HepG2 (cell line): ENCODE measurements around the gene SYNJ2. TPM values are rescaled to one million over a fixed set of nuclear protein-coding genes. Genes with fewer than 3 reads are reported as not detected.

Source experiments
- ASH2L ChIP-seq: fragments of 300-600, 200-600 bp; sonication (generic); IDR thresholded peaks from 2 replicates; pipeline ENCODE4 v1.7.0; 2017; ENCODE audit warnings: low read depth, mild to moderate bottlenecking, moderate library complexity, mixed read lengths, low read length; ENCODE audit not compliant: insufficient read length
- CENPX ChIP-seq: sonication (generic); formaldehyde crosslinking; IDR thresholded peaks from 2 replicates; pipeline ENCODE4 v1.9.0; 2021; ENCODE audit warnings: mild to moderate bottlenecking, missing genetic modification reagents, moderate library complexity
- CHD4 ChIP-seq: fragments of 200-600 bp; sonication (generic); IDR thresholded peaks from 2 replicates; pipeline ENCODE4 v1.7.0; 2017; ENCODE audit warnings: mild to moderate bottlenecking, low read length, borderline replicate concordance
- DPF2 ChIP-seq: sonication (generic); formaldehyde crosslinking; IDR thresholded peaks from 2 replicates; pipeline ENCODE4 v1.4.0; 2020; ENCODE audit warnings: mild to moderate bottlenecking, low read depth, missing genetic modification reagents, borderline replicate concordance
- EP300 ChIP-seq, 3 experiments: sonication (generic) in 1 of 3; formaldehyde crosslinking in 1 of 3; IDR thresholded peaks; 2 replicates each; pipeline versions ENCODE4 v1.5.1 to v1.6.1; 2011 to 2020; ENCODE audit warnings: low read depth in 2 of 3, low read length in 2 of 3, borderline replicate concordance in 1 of 3, improper control_type of control experiment in 1 of 3, mild to moderate bottlenecking in 1 of 3, missing genetic modification reagents in 1 of 3, moderate library complexity in 1 of 3
- HNRNPLL ChIP-seq: fragments of 200-400 bp; formaldehyde crosslinking; IDR thresholded peaks from 2 replicates; pipeline ENCODE4 v1.6.1; 2017; ENCODE audit warnings: mild to moderate bottlenecking, low read depth, low read length; ENCODE audit not compliant: poor library complexity, severe bottlenecking
- MEIS2 ChIP-seq: sonication (generic); formaldehyde crosslinking; IDR thresholded peaks from 2 replicates; pipeline ENCODE4 v1.9.0; 2021; ENCODE audit warnings: mild to moderate bottlenecking, missing genetic modification reagents
- NFIB ChIP-seq: sonication (generic); formaldehyde crosslinking; IDR thresholded peaks from 2 replicates; pipeline ENCODE4 v1.9.0; 2021; ENCODE audit warnings: missing genetic modification reagents, mild to moderate bottlenecking, borderline replicate concordance
- PATZ1 ChIP-seq: sonication (generic); formaldehyde crosslinking; IDR thresholded peaks from 2 replicates; pipeline ENCODE4 v1.4.0; 2020; ENCODE audit warnings: missing genetic modification reagents
- SIN3A ChIP-seq: IDR thresholded peaks from 2 replicates; pipeline ENCODE4 v1.6.1; 2011; ENCODE audit warnings: low read depth, mild to moderate bottlenecking, control low read depth, low read length, borderline replicate concordance
- U2AF2 ChIP-seq: fragments of 200-400 bp; formaldehyde crosslinking; IDR thresholded peaks from 2 replicates; pipeline ENCODE4 v1.6.1; 2017; ENCODE audit warnings: low read depth, mild to moderate bottlenecking, low read length
- ZBTB43 ChIP-seq: sonication (generic); formaldehyde crosslinking; conservative IDR thresholded peaks from 2 replicates; pipeline ENCODE4 v1.4.0; 2020; ENCODE audit warnings: missing genetic modification reagents
- ZNF484 ChIP-seq: sonication (generic); formaldehyde crosslinking; IDR thresholded peaks from 2 replicates; pipeline ENCODE4 v1.5.1; 2020; ENCODE audit warnings: mild to moderate bottlenecking, low read depth, missing genetic modification reagents, borderline replicate concordance
- ZNF549 ChIP-seq: sonication (generic); formaldehyde crosslinking; IDR thresholded peaks from 2 replicates; pipeline ENCODE4 v1.5.0; 2020; ENCODE audit warnings: missing genetic modification reagents
- ZNF850 ChIP-seq: sonication (generic); formaldehyde crosslinking; conservative IDR thresholded peaks from 2 replicates; pipeline ENCODE4 v1.9.0; 2021; ENCODE audit warnings: mild to moderate bottlenecking, missing genetic modification reagents
- polyA plus RNA-seq, 8 experiments: library from polyadenylated mRNA; depleted of rRNA in 3 of 8; stranded (reverse) in 7 of 8; unstranded in 1 of 8; fragments of >200 nt; fragmentation: Illumina TruSeq in 4 of 8; extraction: Trizol in 4 of 8; gene quantifications; 2 replicates each; pipeline versions ENCODE4 v1.2.1 to v1.2.3, GENCODE V29; 2011 to 2016; ENCODE audit warnings: low read depth in 4 of 8, missing spikeins in 1 of 8, mixed read lengths in 1 of 8; ENCODE audit not compliant: insufficient read depth in 1 of 8
- total RNA-seq, 5 experiments: library from RNA; depleted of rRNA; stranded (reverse); fragments of >200 nt; fragmentation: Illumina TruSeq; extraction: Trizol; gene quantifications; 2 replicates each; pipeline ENCODE4 v1.2.3, GENCODE V29; 2016; ENCODE audit warnings: low read depth in 1 of 5
- TF ChIP-seq, protein P1 (sequence below): fragments of 450-650 bp; IDR thresholded peaks from 2 replicates; pipeline ENCODE4 v1.6.1; 2017
- TF ChIP-seq, protein P2 (sequence below): sonication (generic); formaldehyde crosslinking; IDR thresholded peaks from 2 replicates; pipeline ENCODE4 v1.4.0; 2020; ENCODE audit warnings: mild to moderate bottlenecking, missing genetic modification reagents
- TF ChIP-seq, protein P3 (sequence below): sonication (generic); formaldehyde crosslinking; IDR thresholded peaks from 2 replicates; pipeline ENCODE4 v1.5.0; 2020; ENCODE audit warnings: missing genetic modification reagents, mild to moderate bottlenecking, borderline replicate concordance
- TF ChIP-seq, protein P4 (sequence below): sonication (generic); formaldehyde crosslinking; IDR thresholded peaks from 2 replicates; pipeline ENCODE4 v1.4.0; 2020; ENCODE audit warnings: low read depth, mild to moderate bottlenecking, missing genetic modification reagents

SYNJ2 gene
- total and polyA plus RNA-seq, 2 of the 13 experiments (the other 11 are each of a cell fraction or from before 2014, with no cell fraction given) = 39.1 to 57.6 TPM

GRCh38 chr6:157981132-157981394 is 600 bp upstream of the SYNJ2 start (continued):
- TF ChIP-seq, protein P1, sequence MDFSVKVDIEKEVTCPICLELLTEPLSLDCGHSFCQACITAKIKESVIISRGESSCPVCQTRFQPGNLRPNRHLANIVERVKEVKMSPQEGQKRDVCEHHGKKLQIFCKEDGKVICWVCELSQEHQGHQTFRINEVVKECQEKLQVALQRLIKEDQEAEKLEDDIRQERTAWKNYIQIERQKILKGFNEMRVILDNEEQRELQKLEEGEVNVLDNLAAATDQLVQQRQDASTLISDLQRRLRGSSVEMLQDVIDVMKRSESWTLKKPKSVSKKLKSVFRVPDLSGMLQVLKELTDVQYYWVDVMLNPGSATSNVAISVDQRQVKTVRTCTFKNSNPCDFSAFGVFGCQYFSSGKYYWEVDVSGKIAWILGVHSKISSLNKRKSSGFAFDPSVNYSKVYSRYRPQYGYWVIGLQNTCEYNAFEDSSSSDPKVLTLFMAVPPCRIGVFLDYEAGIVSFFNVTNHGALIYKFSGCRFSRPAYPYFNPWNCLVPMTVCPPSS = no peak
- TF ChIP-seq ZNF484 (CRISPR knock-in tag) (no peak), MEIS2 (no peak; the same call in 1 of the 2 replicates), EP300 (IDR thresholded peaks at IDR 0.05; ENCODE audit: low read depth in 2 of 2, low read length in 2 of 2) (no peak), EP300 (CRISPR knock-in tag; IDR thresholded peaks at IDR 0.05; ENCODE audit: borderline replicate concordance) (0 out of 2 replicates have a peak, but pooled peaks have one; percentile 15), SIN3A (no peak), CENPX (CRISPR knock-in tag) (no peak), DPF2 (CRISPR knock-in tag) (peak; percentile 39; the same call in 1 of the 2 replicates), HNRNPLL (no peak), U2AF2 (no peak), PATZ1 (no peak), CHD4 (no peak), ZNF549 (no peak), ASH2L (no peak), ZNF850 (CRISPR knock-in tag) (no peak), ZBTB43 (CRISPR knock-in tag) (no peak), NFIB (CRISPR knock-in tag) (no peak)
- TF ChIP-seq, protein P2, sequence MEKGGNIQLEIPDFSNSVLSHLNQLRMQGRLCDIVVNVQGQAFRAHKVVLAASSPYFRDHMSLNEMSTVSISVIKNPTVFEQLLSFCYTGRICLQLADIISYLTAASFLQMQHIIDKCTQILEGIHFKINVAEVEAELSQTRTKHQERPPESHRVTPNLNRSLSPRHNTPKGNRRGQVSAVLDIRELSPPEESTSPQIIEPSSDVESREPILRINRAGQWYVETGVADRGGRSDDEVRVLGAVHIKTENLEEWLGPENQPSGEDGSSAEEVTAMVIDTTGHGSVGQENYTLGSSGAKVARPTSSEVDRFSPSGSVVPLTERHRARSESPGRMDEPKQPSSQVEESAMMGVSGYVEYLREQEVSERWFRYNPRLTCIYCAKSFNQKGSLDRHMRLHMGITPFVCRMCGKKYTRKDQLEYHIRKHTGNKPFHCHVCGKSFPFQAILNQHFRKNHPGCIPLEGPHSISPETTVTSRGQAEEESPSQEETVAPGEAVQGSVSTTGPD (CRISPR knock-in tag) = no peak
- TF ChIP-seq, protein P3, sequence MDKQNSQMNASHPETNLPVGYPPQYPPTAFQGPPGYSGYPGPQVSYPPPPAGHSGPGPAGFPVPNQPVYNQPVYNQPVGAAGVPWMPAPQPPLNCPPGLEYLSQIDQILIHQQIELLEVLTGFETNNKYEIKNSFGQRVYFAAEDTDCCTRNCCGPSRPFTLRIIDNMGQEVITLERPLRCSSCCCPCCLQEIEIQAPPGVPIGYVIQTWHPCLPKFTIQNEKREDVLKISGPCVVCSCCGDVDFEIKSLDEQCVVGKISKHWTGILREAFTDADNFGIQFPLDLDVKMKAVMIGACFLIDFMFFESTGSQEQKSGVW (CRISPR knock-in tag) = no peak
- TF ChIP-seq, protein P4, sequence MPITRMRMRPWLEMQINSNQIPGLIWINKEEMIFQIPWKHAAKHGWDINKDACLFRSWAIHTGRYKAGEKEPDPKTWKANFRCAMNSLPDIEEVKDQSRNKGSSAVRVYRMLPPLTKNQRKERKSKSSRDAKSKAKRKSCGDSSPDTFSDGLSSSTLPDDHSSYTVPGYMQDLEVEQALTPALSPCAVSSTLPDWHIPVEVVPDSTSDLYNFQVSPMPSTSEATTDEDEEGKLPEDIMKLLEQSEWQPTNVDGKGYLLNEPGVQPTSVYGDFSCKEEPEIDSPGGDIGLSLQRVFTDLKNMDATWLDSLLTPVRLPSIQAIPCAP (CRISPR knock-in tag) = 0 out of 2 replicates have a peak, but pooled peaks have one; percentile 48
